GM21423 (cell line): Measurements from ENCODE around the gene BUD13.

Experiments used
- ATAC-seq: cut with Tn5 transposase; IDR thresholded peaks from one replicate; pipeline ENCODE4 v1.9.1; 2021; ENCODE audit warnings: mild to moderate bottlenecking, moderate library complexity; ENCODE audit not compliant: unreplicated experiment

BUD13 gene

GRCh38 chr11:116720895-116721294 lies 51.9 kb downstream of the BUD13 start:
- no peak for ATAC-seq

DNA sequence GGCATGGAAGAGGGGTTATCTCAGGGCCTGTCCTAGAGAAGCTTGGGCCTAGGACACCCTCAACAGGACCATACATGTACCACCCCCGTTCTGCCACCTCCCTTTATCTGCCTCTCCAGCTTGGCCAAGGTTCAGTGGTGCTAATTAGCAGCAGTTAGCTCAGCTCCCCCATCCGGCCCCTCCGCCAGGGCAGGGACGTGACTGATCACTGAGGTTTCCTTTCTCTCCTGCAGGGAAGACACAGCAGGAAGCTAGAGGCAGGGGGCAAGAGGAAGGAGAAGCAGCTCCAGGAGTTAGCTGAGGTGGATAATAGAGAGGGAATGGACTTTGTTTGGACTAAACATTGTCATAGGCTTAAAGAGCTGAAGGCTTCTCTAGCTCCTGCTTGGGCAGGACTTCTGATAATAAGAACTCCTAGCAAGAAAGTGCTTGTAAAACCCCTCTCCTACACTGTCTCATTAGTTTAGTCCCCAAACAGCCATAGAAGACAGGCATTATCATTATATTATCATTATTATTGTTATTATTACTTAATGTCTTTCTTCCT lies 53.8 kb downstream of the BUD13 start:
- ATAC-seq = no peak

DNA sequence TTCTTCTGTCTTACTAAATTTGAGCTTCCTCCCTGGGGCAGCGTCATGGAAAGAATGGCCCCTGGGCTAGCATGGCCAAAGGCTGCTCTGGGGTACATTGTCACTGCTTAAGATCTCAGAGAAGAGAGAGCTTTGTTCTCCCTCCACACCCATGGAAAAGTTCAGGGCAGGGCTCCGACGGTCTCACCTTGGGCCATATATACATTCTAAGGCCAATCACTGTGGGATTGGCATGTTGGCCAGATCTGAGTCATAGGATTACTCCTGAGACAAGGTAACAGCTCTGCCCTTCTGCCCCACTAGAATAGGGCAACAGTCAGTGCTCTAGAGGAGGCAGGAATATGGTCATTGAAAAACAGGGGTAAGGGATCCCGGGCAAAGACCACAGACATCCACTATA lies 56.2 kb downstream of the BUD13 start:
- no peak for ATAC-seq

DNA sequence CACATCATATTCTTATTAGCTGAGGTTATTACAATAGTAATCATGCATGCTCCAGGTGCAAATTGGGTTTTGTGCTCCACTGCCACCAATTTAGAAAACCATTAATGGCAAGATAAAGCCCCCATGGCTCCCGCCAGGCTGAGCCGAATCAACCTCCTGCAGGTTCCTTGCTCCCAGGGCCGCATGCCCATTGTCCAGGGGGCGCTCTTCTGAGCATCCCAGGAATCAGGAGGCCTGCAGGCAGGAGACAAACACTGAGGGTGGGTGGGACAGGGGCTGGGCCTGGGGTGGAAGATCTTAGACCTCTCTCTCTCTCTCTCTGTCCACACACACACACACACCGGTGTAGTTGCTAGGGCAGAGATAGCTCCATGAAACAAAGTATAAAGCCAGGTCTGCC lies 57.4 kb downstream of the BUD13 start:
- ATAC-seq = no peak

DNA sequence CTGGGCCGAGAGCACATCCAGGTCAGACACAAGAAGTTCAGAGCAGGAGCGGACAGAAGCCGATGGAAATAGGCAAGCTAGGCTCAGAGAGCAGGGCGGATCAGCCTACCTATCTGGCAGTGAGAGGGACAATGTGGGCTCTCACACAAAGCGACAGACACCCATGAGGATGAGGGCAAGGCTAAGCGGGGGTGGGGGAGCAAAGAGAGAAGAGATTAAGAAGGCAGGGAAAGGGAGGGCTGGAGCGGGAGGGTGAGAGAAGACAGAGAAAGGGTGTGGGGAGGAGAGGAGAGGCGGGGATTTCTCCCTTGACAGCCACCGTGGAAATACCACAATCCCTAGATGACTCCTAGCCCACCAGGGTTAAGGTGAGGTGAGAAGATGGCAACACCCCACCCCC lies 57.9 kb downstream of the BUD13 start:
- ATAC-seq = no peak

DNA sequence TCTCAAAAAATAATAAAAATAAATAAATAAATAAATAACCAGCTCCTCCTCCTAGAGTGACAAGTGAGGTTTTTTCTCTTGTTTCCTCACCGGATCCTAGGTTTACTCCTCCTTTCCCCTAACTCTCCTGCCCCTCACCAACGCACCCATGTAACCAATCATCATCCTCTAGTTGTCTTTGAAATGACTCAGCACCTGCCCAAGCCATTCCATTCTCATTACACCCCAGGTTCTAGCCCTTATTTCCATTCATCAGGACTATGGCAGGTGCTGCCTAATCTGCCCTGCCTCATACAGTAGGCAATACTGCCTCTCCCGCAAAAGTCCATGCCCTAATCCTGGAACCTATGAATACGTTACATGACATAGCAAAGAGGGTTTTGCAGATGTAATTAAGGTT lies 60.4 kb downstream of the BUD13 start:
- ATAC-seq = no peak

DNA sequence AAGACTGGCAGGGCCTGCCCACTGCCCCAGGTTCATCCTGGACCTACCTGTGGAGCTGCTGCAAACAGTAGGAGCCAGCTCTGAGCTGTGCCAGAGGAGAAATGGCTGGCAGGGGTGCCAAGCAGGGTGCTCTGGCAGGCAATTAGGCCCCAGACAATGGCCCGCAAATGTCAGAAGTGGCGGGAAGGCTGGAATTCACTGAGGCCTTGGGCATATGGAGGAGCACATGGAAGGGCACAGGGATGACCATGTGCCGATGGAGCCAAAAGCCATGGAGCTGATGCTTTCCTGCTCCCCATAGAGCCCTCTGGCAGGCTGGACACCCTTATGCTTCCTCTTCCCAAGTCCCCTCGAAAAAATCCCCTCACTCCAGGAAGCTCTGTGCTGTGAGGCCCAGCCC lies 62.0 kb downstream of the BUD13 start:
- ATAC-seq = no peak

DNA sequence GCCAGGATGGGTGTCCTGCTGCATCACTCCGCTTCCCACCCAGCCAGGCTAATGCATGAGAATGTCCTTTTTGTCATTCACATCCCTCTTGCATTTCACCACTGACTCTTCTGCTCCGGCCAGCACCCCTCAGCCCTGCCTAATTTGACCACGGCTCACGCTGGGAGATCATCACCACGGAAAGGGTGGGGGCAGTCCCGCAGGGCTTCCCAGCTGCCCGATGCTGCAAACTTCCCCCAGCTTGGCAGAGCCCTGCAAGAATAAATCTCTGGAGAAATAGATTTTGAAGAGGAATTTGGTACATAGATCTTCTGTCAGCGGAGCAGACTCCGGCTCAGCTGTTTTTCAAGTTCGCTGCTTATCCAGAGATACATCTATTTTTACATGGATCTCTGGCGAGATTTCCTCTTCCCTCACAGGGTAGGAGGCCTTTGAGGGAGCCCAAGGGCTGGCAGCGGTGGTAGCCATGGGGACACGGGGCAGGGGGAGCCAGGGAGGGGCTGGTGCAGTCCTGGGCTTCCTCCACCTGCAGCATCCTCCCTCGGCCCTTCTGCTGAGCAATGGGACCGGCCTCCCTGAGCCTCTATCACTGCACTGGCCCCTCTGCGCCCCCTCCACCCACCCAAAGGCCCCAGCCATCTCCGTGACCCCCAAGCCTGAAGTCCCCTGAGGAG lies 62.6 kb downstream of the BUD13 start:
- no peak for ATAC-seq

DNA sequence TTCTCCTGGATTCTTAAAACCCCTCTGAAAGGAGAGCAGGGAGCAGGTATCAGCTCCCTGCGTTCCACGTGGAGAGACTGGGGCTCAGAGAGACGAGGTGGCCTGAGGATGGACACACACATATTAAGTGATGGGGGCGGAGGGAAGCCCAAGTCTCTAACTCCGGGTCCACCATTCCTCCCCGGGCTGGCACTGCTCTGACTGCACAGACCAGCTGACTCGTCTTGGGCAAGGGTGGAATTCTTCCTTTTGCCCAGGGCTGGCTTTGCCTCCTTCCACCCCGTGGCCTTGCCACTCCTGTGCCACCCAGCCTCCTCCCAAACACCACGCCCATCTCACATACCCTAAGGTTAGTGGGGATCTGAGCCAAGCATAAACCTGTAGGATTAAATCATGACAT lies 65.0 kb downstream of the BUD13 start:
- ATAC-seq = no peak

DNA sequence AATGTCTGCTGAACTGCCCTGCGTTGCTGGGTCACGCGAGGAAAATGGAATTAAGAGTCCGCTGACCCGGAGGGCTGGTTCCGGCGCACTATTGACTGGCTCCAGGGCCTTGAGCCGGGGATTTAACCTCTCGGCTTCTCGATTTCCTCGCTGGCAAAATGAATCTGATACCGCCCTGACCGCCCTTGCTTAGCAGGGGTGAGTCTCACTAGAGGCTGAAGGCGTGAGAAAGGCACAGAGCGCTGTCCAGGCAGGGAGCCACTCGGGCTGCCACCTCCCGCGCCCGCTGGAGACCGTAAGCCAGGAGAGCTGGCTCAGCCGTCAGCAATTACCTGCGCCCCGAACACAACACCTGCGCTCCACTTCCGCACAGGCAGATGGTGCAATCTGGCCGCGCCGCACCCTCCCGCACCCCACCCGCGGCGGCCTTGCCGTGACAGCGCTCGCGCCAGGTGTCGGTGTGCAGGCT lies 65.6 kb downstream of the BUD13 start:
- no peak for ATAC-seq

DNA sequence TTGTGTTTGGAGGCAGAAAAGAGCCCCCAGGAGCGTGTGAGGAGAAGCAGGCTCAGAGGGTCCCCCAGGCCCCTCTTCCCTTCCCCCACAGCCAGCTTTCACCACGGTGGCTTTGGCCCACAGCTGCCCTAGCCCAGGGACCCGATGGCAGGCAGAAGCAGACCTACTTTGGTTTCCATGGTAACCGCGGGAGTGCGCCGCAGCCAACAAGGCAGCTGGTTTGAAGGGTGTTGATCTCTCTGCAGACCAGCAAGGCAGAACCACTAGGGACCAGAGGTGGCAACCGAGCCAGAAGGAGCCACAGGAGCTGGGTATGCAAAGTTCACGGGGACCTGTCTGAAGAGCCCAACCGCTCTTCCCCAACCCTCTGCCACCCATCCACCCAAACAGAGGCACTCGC lies 69.4 kb downstream of the BUD13 start:
- ATAC-seq = no peak

DNA sequence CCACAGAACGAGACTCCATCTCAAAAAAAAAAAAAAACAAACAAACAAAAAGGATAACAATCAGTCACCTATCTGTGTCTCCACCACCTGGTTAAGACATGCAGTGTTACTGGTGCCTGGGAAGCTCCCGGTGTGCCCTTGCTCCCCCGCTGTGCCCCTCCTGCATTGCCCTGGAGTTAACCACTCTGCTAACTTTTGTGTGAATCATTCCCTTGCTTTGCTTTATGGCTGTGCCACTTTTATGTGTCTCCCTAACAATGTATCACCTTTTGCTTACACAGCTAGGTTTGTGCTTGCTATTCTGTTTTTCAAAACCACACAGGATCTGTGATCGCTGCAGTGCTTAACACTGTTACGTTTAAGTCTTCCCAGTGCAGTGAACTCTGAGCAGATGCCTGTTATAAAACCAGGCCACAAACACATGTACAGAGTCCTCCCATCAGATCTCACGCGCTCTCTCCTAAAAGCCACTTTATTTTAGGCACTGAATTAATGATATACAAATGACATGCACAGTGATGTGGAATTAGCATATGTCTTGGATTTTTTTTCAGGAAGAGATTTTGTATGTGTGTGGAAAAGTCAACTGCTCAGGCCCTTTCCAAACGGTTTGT lies 69.9 kb downstream of the BUD13 start:
- ATAC-seq = no peak

- no peak for ATAC-seq
These were observed 70.9 kb downstream of the BUD13 start for GRCh38 chr11:116701876-116702275.

DNA sequence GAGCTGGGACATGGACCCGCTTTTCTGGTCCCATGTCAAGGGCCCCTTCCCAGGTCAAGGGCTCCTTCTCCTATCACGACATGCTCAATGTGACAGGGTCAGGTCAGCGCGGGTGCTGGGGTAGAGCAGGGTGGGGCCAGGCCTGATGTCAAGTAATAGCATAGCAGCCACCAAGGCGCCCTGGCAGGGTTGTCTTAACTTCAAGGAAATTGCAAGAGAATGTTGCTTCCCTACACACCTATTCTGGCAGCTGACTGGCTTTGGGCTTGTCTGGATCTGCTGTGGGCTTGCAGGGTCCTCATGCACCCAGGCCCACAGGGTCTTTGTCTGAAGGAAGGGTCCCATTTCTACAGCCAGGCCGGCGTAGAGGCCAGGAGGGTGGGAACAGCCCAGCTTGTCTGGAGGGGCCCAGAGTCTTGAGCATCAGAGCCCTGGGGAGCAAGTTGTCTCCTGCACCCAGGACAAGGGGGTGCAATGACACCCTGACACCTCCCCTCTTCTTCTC lies 71.4 kb downstream of the BUD13 start:
- no peak for ATAC-seq

GRCh38 chr11:116700586-116701220 lies 72.1 kb downstream of the BUD13 start:
- no peak for ATAC-seq
